Mesendoderm (in vitro differentiated cells): ENCODE results near the gene EVC2.

Source experiments
- DNase-seq: peaks from one replicate; pipeline ENCODE4 v3.0.0; 2013
- H2AK5ac ChIP-seq: 2 replicates; pipeline ENCODE4 v1.6.1; 2013; ENCODE audit warnings: low read length, inconsistent platforms
- H2BK120ac ChIP-seq: 2 replicates; pipeline ENCODE4 v1.6.1; 2013; ENCODE audit warnings: low read depth, mild to moderate bottlenecking, low read length, moderate library complexity, mixed read lengths
- H2BK15ac ChIP-seq: replicated peaks from 2 replicates; pipeline ENCODE4 v1.6.1; 2013; ENCODE audit warnings: low read depth, mild to moderate bottlenecking, moderate library complexity
- H2BK5ac ChIP-seq: 2 replicates; pipeline ENCODE4 v1.6.1; 2013; ENCODE audit warnings: low read length, inconsistent platforms
- H3K18ac ChIP-seq: 2 replicates; pipeline ENCODE4 v1.6.1; 2013; ENCODE audit warnings: mild to moderate bottlenecking, low read length, mixed read lengths
- H3K23ac ChIP-seq: one replicate; pipeline ENCODE4 v1.6.1; 2013; ENCODE audit warnings: low read length
- H3K27ac ChIP-seq: 2 replicates; pipeline ENCODE4 v1.5.1; 2013; ENCODE audit warnings: low read depth, mild to moderate bottlenecking, inconsistent platforms, low read length, moderate library complexity
- H3K27me3 ChIP-seq: 2 replicates; pipeline ENCODE4 v1.6.1; 2013; ENCODE audit warnings: low read length, control low read depth, mild to moderate bottlenecking, inconsistent platforms; ENCODE audit not compliant: insufficient read depth, poor library complexity
- H3K36me3 ChIP-seq: 2 replicates; pipeline ENCODE4 v1.6.1; 2013; ENCODE audit warnings: low read length, inconsistent platforms; ENCODE audit not compliant: control insufficient read depth, insufficient read depth
- H3K4ac ChIP-seq: one replicate; pipeline ENCODE4 v1.6.1; 2013; ENCODE audit warnings: low read depth, mild to moderate bottlenecking, low read length, moderate library complexity
- H3K4me1 ChIP-seq: 2 replicates; pipeline ENCODE4 v1.6.1; 2013; ENCODE audit warnings: low read depth, low read length, inconsistent platforms; ENCODE audit not compliant: control insufficient read depth
- H3K4me2 ChIP-seq: 2 replicates; pipeline ENCODE4 v1.6.1; 2013; ENCODE audit warnings: low read length
- H3K4me3 ChIP-seq: 2 replicates; pipeline ENCODE4 v1.5.1; 2013; ENCODE audit warnings: mild to moderate bottlenecking, low read length
- H3K56ac ChIP-seq: one replicate; pipeline ENCODE4 v1.6.1; 2013; ENCODE audit warnings: low read length
- H3K79me1 ChIP-seq: 2 replicates; pipeline ENCODE4 v1.6.1; 2013; ENCODE audit warnings: low read length, inconsistent platforms
- H3K79me2 ChIP-seq: 2 replicates; pipeline ENCODE4 v1.6.1; 2013; ENCODE audit warnings: mild to moderate bottlenecking, low read length; ENCODE audit not compliant: control insufficient read depth, insufficient read depth
- H3K9ac ChIP-seq: 2 replicates; pipeline ENCODE4 v1.6.1; 2013; ENCODE audit warnings: low read length, inconsistent platforms
- H4K5ac ChIP-seq: one replicate; pipeline ENCODE4 v1.6.1; 2013; ENCODE audit warnings: low read length
- H4K8ac ChIP-seq: one replicate; pipeline ENCODE4 v1.6.1; 2013; ENCODE audit warnings: low read depth, mild to moderate bottlenecking, control low read depth, low read length, moderate library complexity
- WGBS: extraction: QIAGEN DNeasy Blood & Tissue Kit; methylation state at CpG from one replicate; pipeline ENCODE4 v1.1.7; 2013; ENCODE audit warnings: low lambda C conversion rate, missing lambda C conversion rate; ENCODE audit not compliant: insufficient coverage; ENCODE audit errors: extremely low coverage; 5-methylcytosine and 5-hydroxymethylcytosine counted together

EVC2 gene

GRCh38 chr4:5647351-5647750 lies 61.0 kb downstream of the EVC2 start:
- no peak overlapping the region for H3K18ac ChIP-seq
- no peak for DNase-seq
- no peak overlapping the region for H2BK15ac ChIP-seq
- H3K9ac ChIP-seq = no peak overlapping the region
- no peaks in the 10 kb centered on the region for H3K36me3 ChIP-seq
- no peak overlapping the region for H3K4me3 ChIP-seq
- no peak overlapping the region for H4K5ac ChIP-seq
- no peaks in the 10 kb centered on the region for H3K27me3 ChIP-seq
- H3K79me1 ChIP-seq = no peaks in the 10 kb centered on the region
- no peaks in the 10 kb centered on the region for H3K79me2 ChIP-seq
- H2BK5ac ChIP-seq = no peak overlapping the region
- no CpG with 5 or more reads among the region's 7 CpGs for WGBS
- no peak overlapping the region for H3K23ac ChIP-seq
- H3K27ac ChIP-seq = no peak overlapping the region
- H2AK5ac ChIP-seq = no peak overlapping the region
- no peak overlapping the region for H3K4ac ChIP-seq
- H3K4me2 ChIP-seq = no peak overlapping the region
- H3K4me1 ChIP-seq = no peaks in the 10 kb centered on the region
- no peak overlapping the region for H2BK120ac ChIP-seq
- no peak overlapping the region for H4K8ac ChIP-seq
- no peak overlapping the region for H3K56ac ChIP-seq

GRCh38 chr4:5640096-5640495 lies 68.3 kb downstream of the EVC2 start:
- Histone ChIP-seq H3K18ac (no peak overlapping the region), H2BK120ac (no peak overlapping the region), H2BK5ac (no peak overlapping the region), H3K23ac (no peak overlapping the region), H4K5ac (no peak overlapping the region), H3K4ac (no peak overlapping the region), H2BK15ac (no peak overlapping the region), H3K79me2 (no peaks in the 10 kb centered on the region), H3K79me1 (no peaks in the 10 kb centered on the region), H3K4me1 (no peaks in the 10 kb centered on the region), H3K4me2 (no peak overlapping the region), H3K27ac (no peak overlapping the region), H4K8ac (no peak overlapping the region), H3K4me3 (no peak overlapping the region), H3K36me3 (peaks cover 2% of the 10 kb centered on the region), H3K9ac (no peak overlapping the region), H3K56ac (no peak overlapping the region), H2AK5ac (no peak overlapping the region), H3K27me3 (no peaks in the 10 kb centered on the region)
- WGBS = 100% methylated on average over 1 of the region's 3 CpGs
- DNase-seq = no peak

- H3K23ac ChIP-seq = no peak overlapping the region
- H3K79me1 ChIP-seq = no peaks in the 10 kb centered on the region
- H3K4ac ChIP-seq = no peak overlapping the region
- H3K18ac ChIP-seq = no peak overlapping the region
- H3K79me2 ChIP-seq = no peaks in the 10 kb centered on the region
- H3K27ac ChIP-seq = no peak overlapping the region
- H3K56ac ChIP-seq = no peak overlapping the region
- H3K4me1 ChIP-seq = no peaks in the 10 kb centered on the region
- H2BK15ac ChIP-seq = no peak overlapping the region
- H2BK5ac ChIP-seq = no peak overlapping the region
- H2BK120ac ChIP-seq = no peak overlapping the region
- no peak overlapping the region for H3K4me3 ChIP-seq
- H3K27me3 ChIP-seq = no peaks in the 10 kb centered on the region
- no peak overlapping the region for H4K5ac ChIP-seq
- DNase-seq = no peak
- H2AK5ac ChIP-seq = no peak overlapping the region
- no CpG with 5 or more reads among the region's 3 CpGs for WGBS
- H3K4me2 ChIP-seq = no peak overlapping the region
- no peak overlapping the region for H3K9ac ChIP-seq
- no peak overlapping the region for H4K8ac ChIP-seq
- H3K36me3 ChIP-seq = peaks cover 2% of the 10 kb centered on the region
Observed at GRCh38 chr4:5639556-5639955, 68.8 kb downstream of the EVC2 start.

- H2BK15ac ChIP-seq = no peak overlapping the region
- no peak overlapping the region for H4K5ac ChIP-seq
- H3K4me2 ChIP-seq = no peak overlapping the region
- no peak overlapping the region for H2AK5ac ChIP-seq
- no peak overlapping the region for H3K23ac ChIP-seq
- no peak overlapping the region for H3K4ac ChIP-seq
- WGBS = no CpG with 5 or more reads among the region's 4 CpGs
- H3K56ac ChIP-seq = no peak overlapping the region
- H3K4me1 ChIP-seq = no peaks in the 10 kb centered on the region
- no peak overlapping the region for H3K4me3 ChIP-seq
- no peaks in the 10 kb centered on the region for H3K27me3 ChIP-seq
- H3K27ac ChIP-seq = no peak overlapping the region
- H4K8ac ChIP-seq = no peak overlapping the region
- peaks cover 2% of the 10 kb centered on the region for H3K36me3 ChIP-seq
- no peak overlapping the region for H2BK5ac ChIP-seq
- H2BK120ac ChIP-seq = no peak overlapping the region
- no peaks in the 10 kb centered on the region for H3K79me2 ChIP-seq
- H3K18ac ChIP-seq = no peak overlapping the region
- no peak overlapping the region for H3K9ac ChIP-seq
- no peaks in the 10 kb centered on the region for H3K79me1 ChIP-seq
- DNase-seq = no peak
Observed at GRCh38 chr4:5638976-5639375, 69.4 kb downstream of the EVC2 start.

- no CpG with 5 or more reads among the region's 4 CpGs for WGBS
- H4K5ac ChIP-seq = no peak overlapping the region
- H2BK120ac ChIP-seq = no peak overlapping the region
- H3K27ac ChIP-seq = no peak overlapping the region
- H3K4me1 ChIP-seq = no peaks in the 10 kb centered on the region
- no peaks in the 10 kb centered on the region for H3K27me3 ChIP-seq
- no peak overlapping the region for H4K8ac ChIP-seq
- H3K23ac ChIP-seq = no peak overlapping the region
- H3K9ac ChIP-seq = no peak overlapping the region
- no peak overlapping the region for H3K4me2 ChIP-seq
- H3K4ac ChIP-seq = no peak overlapping the region
- no peak overlapping the region for H3K4me3 ChIP-seq
- H2AK5ac ChIP-seq = no peak overlapping the region
- H2BK5ac ChIP-seq = no peak overlapping the region
- no peak for DNase-seq
- no peak overlapping the region for H3K18ac ChIP-seq
- no peaks in the 10 kb centered on the region for H3K79me2 ChIP-seq
- H3K36me3 ChIP-seq = peaks cover 2% of the 10 kb centered on the region
- no peak overlapping the region for H2BK15ac ChIP-seq
- no peaks in the 10 kb centered on the region for H3K79me1 ChIP-seq
- no peak overlapping the region for H3K56ac ChIP-seq
Observed at GRCh38 chr4:5638316-5638715, 70.0 kb downstream of the EVC2 start.

GRCh38 chr4:5636766-5637670 lies 71.3 kb downstream of the EVC2 start:
- Histone ChIP-seq H3K79me2 (no peaks in the 10 kb centered on the region), H3K4me3 (no peak overlapping the region), H2BK120ac (no peak overlapping the region), H3K23ac (no peak overlapping the region), H3K18ac (no peak overlapping the region), H3K36me3 (peaks cover 3% of the 10 kb centered on the region), H2AK5ac (no peak overlapping the region), H3K27ac (no peak overlapping the region), H3K9ac (no peak overlapping the region), H3K4ac (no peak overlapping the region), H3K4me1 (peaks cover 3% of the 10 kb centered on the region), H4K5ac (no peak overlapping the region), H2BK5ac (no peak overlapping the region), H3K4me2 (no peak overlapping the region), H3K27me3 (no peaks in the 10 kb centered on the region), H3K79me1 (no peaks in the 10 kb centered on the region), H2BK15ac (no peak overlapping the region), H3K56ac (no peak overlapping the region), H4K8ac (no peak overlapping the region)
- WGBS = no CpG with 5 or more reads among the region's 13 CpGs
- DNase-seq = no peak
